DOHH2 (cell line): ENCODE data around the gene EZR.

Experiments
- H3F3A ChIP-seq: fragments of 200-600 bp; sonication (generic), shearing (Covaris generic); 2 replicates; pipeline ENCODE4 v1.6.0; 2016; ENCODE audit warnings: antibody characterized with exemption, mild to moderate bottlenecking; ENCODE audit not compliant: control insufficient read depth, insufficient read depth
- H3K27ac ChIP-seq: fragments of 200-600 bp; sonication (generic); 2 replicates; pipeline ENCODE4 v1.5.1; 2014; ENCODE audit warnings: low read depth, mild to moderate bottlenecking, low read length, moderate library complexity
- H3K27me3 ChIP-seq: fragments of 200-600 bp; sonication (generic); 2 replicates; pipeline ENCODE4 v1.6.1; 2014; ENCODE audit warnings: mild to moderate bottlenecking, low read length, mixed read lengths; ENCODE audit not compliant: control insufficient read depth
- H3K36me3 ChIP-seq: fragments of 200-600 bp; sonication (generic); 2 replicates; pipeline ENCODE4 v1.6.1; 2014; ENCODE audit warnings: mild to moderate bottlenecking, low read length, moderate library complexity, mixed read lengths; ENCODE audit not compliant: control insufficient read depth
- H3K4me1 ChIP-seq: fragments of 200-600 bp; sonication (generic); 2 replicates; pipeline ENCODE4 v1.6.1; 2014; ENCODE audit warnings: mild to moderate bottlenecking, low read length, mixed read lengths; ENCODE audit not compliant: control insufficient read depth
- H3K4me2 ChIP-seq: fragments of 200-600 bp; sonication (generic); 2 replicates; pipeline ENCODE4 v1.6.0; 2014; ENCODE audit warnings: mild to moderate bottlenecking, low read length, moderate library complexity
- H3K4me3 ChIP-seq: fragments of 200-600 bp; sonication (generic); 2 replicates; pipeline ENCODE4 v1.5.1; 2014; ENCODE audit warnings: mild to moderate bottlenecking, low read length, mixed read lengths
- H3K79me2 ChIP-seq: fragments of 200-600 bp; sonication (generic); 2 replicates; pipeline ENCODE4 v1.6.1; 2014; ENCODE audit warnings: mild to moderate bottlenecking, low read length, mixed read lengths; ENCODE audit not compliant: control insufficient read depth
- H3K9me2 ChIP-seq: fragments of 200-600 bp; sonication (generic); replicated peaks from 2 replicates; pipeline ENCODE4 v1.6.1; 2014; ENCODE audit warnings: mild to moderate bottlenecking, low read length, mixed read lengths; ENCODE audit not compliant: control insufficient read depth
- H3K9me3 ChIP-seq: fragments of 200-600 bp; sonication (generic); 2 replicates; pipeline ENCODE4 v1.6.1; 2014; ENCODE audit warnings: antibody characterized with exemption, low read length, mixed read lengths; ENCODE audit not compliant: control insufficient read depth, insufficient read depth
- H4K20me1 ChIP-seq: fragments of 200-600 bp; sonication (generic); 2 replicates; pipeline ENCODE4 v1.6.0; 2014; ENCODE audit warnings: low read depth, mild to moderate bottlenecking, antibody characterized with exemption, low read length, moderate library complexity; ENCODE audit not compliant: control insufficient read depth, insufficient read depth
- CTCF ChIP-seq: fragments of 200-600 bp; sonication (generic); IDR thresholded peaks from one replicate; pipeline ENCODE4 v1.5.1; 2014; ENCODE audit warnings: antibody characterized with exemption, mild to moderate bottlenecking, low read depth, low read length; ENCODE audit not compliant: poor library complexity, severe bottlenecking
- EZH2phosphoT487 ChIP-seq: fragments of 200-600 bp; sonication (generic); IDR thresholded peaks from 2 replicates; pipeline ENCODE4 v1.6.1; 2017; ENCODE audit warnings: borderline replicate concordance, mild to moderate bottlenecking, antibody characterized with exemption, low read length, moderate library complexity, mixed read lengths

EZR gene

GRCh38 chr6:158810155-158811095, 8.7 kb downstream of the EZR start:
- H3K27me3 ChIP-seq: no peaks in the 10 kb centered on the region
- H3K9me3 ChIP-seq: no peaks in the 10 kb centered on the region
- peaks cover 95% of the 10 kb centered on the region for H3F3A ChIP-seq
- H3K27ac ChIP-seq: peak overlapping the region; percentile 99
- peaks cover 99% of the 10 kb centered on the region for H3K79me2 ChIP-seq
- H3K4me1 ChIP-seq: peaks cover 100% of the 10 kb centered on the region
- TF ChIP-seq EZH2phosphoT487 (no peak), CTCF (no peak)
- peak overlapping the region; percentile 94 for H3K4me3 ChIP-seq
- H3K9me2 ChIP-seq: no peaks in the 10 kb centered on the region
- H3K36me3 ChIP-seq: peaks cover 96% of the 10 kb centered on the region
- H4K20me1 ChIP-seq: peaks cover 25% of the 10 kb centered on the region
- peak overlapping the region; percentile 97 for H3K4me2 ChIP-seq

- TF ChIP-seq CTCF (no peak), EZH2phosphoT487 (no peak)
- H3K4me1 ChIP-seq: peaks cover 99% of the 10 kb centered on the region
- peaks cover 93% of the 10 kb centered on the region for H3F3A ChIP-seq
- H3K27ac ChIP-seq: peak overlapping the region; percentile 99
- H3K27me3 ChIP-seq: no peaks in the 10 kb centered on the region
- peaks cover 97% of the 10 kb centered on the region for H3K79me2 ChIP-seq
- H3K4me3 ChIP-seq: peak overlapping the region; percentile 94
- H3K36me3 ChIP-seq: peaks cover 88% of the 10 kb centered on the region
- H4K20me1 ChIP-seq: peaks cover 19% of the 10 kb centered on the region
- H3K4me2 ChIP-seq: peak overlapping the region; percentile 97
- no peaks in the 10 kb centered on the region for H3K9me3 ChIP-seq
- no peaks in the 10 kb centered on the region for H3K9me2 ChIP-seq
Measured at GRCh38 chr6:158808941-158809678, 10.1 kb downstream of the EZR start.

- Histone ChIP-seq H3K36me3 (peaks cover 82% of the 10 kb centered on the region), H3K4me1 (peaks cover 97% of the 10 kb centered on the region), H4K20me1 (peaks cover 15% of the 10 kb centered on the region), H3K4me2 (peak overlapping the region; percentile 97), H3K27me3 (no peaks in the 10 kb centered on the region), H3K9me3 (no peaks in the 10 kb centered on the region), H3K79me2 (peaks cover 97% of the 10 kb centered on the region), H3K27ac (peak overlapping the region; percentile 99), H3K4me3 (peak overlapping the region; percentile 71), H3K9me2 (no peaks in the 10 kb centered on the region), H3F3A (peaks cover 91% of the 10 kb centered on the region)
- TF ChIP-seq EZH2phosphoT487: no peak
- TF ChIP-seq CTCF: peak; percentile 23
Measured at GRCh38 chr6:158808442-158808833, 10.7 kb downstream of the EZR start.
